ENCODE data around the gene JARID2. TPM values are rescaled to one million over a fixed set of nuclear protein-coding genes. Genes with fewer than 3 reads are reported as not detected.

JARID2 gene
- polyA plus RNA-seq, 1 donor (not counting 4 experiments of a cell fraction or from before 2014, with no cell fraction given), result 11.0 TPM

DNA sequence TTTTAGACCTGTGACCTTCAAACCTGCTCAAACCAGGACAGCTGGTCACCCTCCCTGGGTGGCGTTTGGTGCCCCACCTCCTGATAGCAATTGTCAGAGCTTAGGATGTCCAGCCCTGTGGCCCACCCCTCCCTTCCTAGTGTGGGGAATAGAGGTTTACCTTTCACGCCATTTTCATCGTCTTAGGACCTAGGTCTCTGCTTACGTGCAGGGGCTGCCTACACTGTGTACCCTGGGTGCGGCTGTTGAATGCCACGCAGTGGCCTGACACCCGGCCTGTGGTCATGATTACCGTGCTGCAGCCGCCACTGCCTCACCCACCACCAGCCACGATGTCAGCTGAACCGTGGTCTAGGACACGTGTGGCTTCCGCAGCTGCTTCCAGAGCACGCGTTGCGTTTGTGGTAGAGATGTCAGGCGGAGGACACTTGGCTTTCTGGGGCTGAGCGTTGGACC, 259.6 kb downstream of the JARID2 start:
- H3K9ac ChIP-seq (ENCODE audit: control insufficient read depth, extremely low read depth, insufficient read depth, low read length), result no peak overlapping the region
- H3K4me3 ChIP-seq (ENCODE audit: control insufficient read depth in 2 of 3, extremely low read depth in 1 of 3, insufficient read depth in 2 of 3, low read depth in 1 of 3, low read length in 3 of 3), result no peak overlapping the region
- no peak overlapping the region for H2AFZ ChIP-seq (ENCODE audit: control insufficient read depth, low read length)
- H3K27me3 ChIP-seq (ENCODE audit: control insufficient read depth, extremely low read depth, insufficient read depth, low read length), result no peaks in the 10 kb centered on the region
- H3K4me1 ChIP-seq (ENCODE audit: control insufficient read depth, extremely low read depth, insufficient read depth, low read length), result peaks cover 13% of the 10 kb centered on the region
- peaks cover 14% of the 10 kb centered on the region for H4K20me1 ChIP-seq (ENCODE audit: control insufficient read depth, extremely low read depth, insufficient read depth, low read length)
- H3K9me3 ChIP-seq (ENCODE audit: control insufficient read depth, low read depth, low read length), result no peaks in the 10 kb centered on the region
- dilution Hi-C loops (cut with MboI; ENCODE audit: extremely low pct_ligation_motif_present, low sequenced_read_pairs), result no loop called here
- DNase-seq (ENCODE audit: low read depth, low spot score) (no peak), FAIRE-seq (no peak)
- no peaks in the 10 kb centered on the region for H3K9me1 ChIP-seq (ENCODE audit: control insufficient read depth, extremely low read depth, insufficient read depth, low read length)
- H3K79me2 ChIP-seq (ENCODE audit: control insufficient read depth, insufficient read depth, low read length), result peaks cover 5% of the 10 kb centered on the region
- no peak overlapping the region for H3K4me2 ChIP-seq (ENCODE audit: control insufficient read depth, extremely low read depth, insufficient read depth, low read depth, low read length)
- TF ChIP-seq EZH2 (IDR thresholded peaks at IDR 0.05; ENCODE audit: low read length), result no peak
- TF ChIP-seq, protein P1, sequence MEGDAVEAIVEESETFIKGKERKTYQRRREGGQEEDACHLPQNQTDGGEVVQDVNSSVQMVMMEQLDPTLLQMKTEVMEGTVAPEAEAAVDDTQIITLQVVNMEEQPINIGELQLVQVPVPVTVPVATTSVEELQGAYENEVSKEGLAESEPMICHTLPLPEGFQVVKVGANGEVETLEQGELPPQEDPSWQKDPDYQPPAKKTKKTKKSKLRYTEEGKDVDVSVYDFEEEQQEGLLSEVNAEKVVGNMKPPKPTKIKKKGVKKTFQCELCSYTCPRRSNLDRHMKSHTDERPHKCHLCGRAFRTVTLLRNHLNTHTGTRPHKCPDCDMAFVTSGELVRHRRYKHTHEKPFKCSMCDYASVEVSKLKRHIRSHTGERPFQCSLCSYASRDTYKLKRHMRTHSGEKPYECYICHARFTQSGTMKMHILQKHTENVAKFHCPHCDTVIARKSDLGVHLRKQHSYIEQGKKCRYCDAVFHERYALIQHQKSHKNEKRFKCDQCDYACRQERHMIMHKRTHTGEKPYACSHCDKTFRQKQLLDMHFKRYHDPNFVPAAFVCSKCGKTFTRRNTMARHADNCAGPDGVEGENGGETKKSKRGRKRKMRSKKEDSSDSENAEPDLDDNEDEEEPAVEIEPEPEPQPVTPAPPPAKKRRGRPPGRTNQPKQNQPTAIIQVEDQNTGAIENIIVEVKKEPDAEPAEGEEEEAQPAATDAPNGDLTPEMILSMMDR (optimal IDR thresholded peaks at IDR 0.05 in 1 of 3, IDR thresholded peaks at IDR 0.05 in 1 of 3, conservative IDR thresholded peaks at IDR 0.05 in 1 of 3; ENCODE audit: extremely low read depth in 1 of 3, insufficient read depth in 2 of 3, low read length in 3 of 3), result no peak
- peaks cover 19 to 49% of the 10 kb centered on the region in 2 experiments for H3K36me3 ChIP-seq (ENCODE audit: control insufficient read depth in 2 of 2, extremely low read depth in 1 of 2, insufficient read depth in 2 of 2, low read length in 2 of 2)
- no peak overlapping the region for H3K27ac ChIP-seq (ENCODE audit: control insufficient read depth, insufficient read depth, low read length)

DNA sequence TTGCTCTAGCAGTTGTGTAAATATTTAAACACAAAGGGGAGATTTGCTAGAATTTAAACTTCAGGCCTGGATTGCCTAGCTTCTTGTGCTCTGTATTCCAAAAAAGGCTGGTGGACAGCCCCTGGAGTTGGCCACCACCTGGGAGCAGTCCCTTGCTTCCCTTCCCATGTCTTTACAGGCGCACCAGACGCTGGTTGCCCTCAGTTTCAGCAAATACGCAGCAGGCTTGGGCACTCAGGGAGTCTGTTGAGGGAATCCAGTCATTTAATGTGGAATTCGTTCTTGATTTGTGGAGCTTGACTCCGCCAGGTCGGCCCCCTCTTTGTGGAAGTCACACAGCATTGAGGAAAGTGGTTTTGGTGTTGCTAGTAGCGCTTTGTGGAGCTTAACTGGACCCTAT, 260.2 kb downstream of the JARID2 start:
- no peak for TF ChIP-seq EZH2 (IDR thresholded peaks at IDR 0.05; ENCODE audit: low read length)
- TF ChIP-seq, protein P1 (optimal IDR thresholded peaks at IDR 0.05 in 1 of 3, IDR thresholded peaks at IDR 0.05 in 1 of 3, conservative IDR thresholded peaks at IDR 0.05 in 1 of 3; ENCODE audit: extremely low read depth in 1 of 3, insufficient read depth in 2 of 3, low read length in 3 of 3), result no peak
- Histone ChIP-seq H3K9me3 (ENCODE audit: control insufficient read depth, low read depth, low read length) (no peaks in the 10 kb centered on the region), H4K20me1 (ENCODE audit: control insufficient read depth, extremely low read depth, insufficient read depth, low read length) (peaks cover 14% of the 10 kb centered on the region), H3K27ac (ENCODE audit: control insufficient read depth, insufficient read depth, low read length) (no peak overlapping the region), H3K79me2 (ENCODE audit: control insufficient read depth, insufficient read depth, low read length) (peaks cover 4% of the 10 kb centered on the region), H3K9ac (ENCODE audit: control insufficient read depth, extremely low read depth, insufficient read depth, low read length) (no peak overlapping the region), H3K36me3 (ENCODE audit: control insufficient read depth in 2 of 2, extremely low read depth in 1 of 2, insufficient read depth in 2 of 2, low read length in 2 of 2) (peaks cover 19 to 45% of the 10 kb centered on the region in 2 experiments), H2AFZ (ENCODE audit: control insufficient read depth, low read length) (no peak overlapping the region), H3K27me3 (ENCODE audit: control insufficient read depth, extremely low read depth, insufficient read depth, low read length) (no peaks in the 10 kb centered on the region), H3K4me3 (ENCODE audit: control insufficient read depth in 2 of 3, extremely low read depth in 1 of 3, insufficient read depth in 2 of 3, low read depth in 1 of 3, low read length in 3 of 3) (no peak overlapping the region), H3K4me1 (ENCODE audit: control insufficient read depth, extremely low read depth, insufficient read depth, low read length) (peaks cover 13% of the 10 kb centered on the region), H3K9me1 (ENCODE audit: control insufficient read depth, extremely low read depth, insufficient read depth, low read length) (no peaks in the 10 kb centered on the region), H3K4me2 (ENCODE audit: control insufficient read depth, extremely low read depth, insufficient read depth, low read depth, low read length) (no peak overlapping the region)
- no peak for FAIRE-seq
- dilution Hi-C loops (cut with MboI; ENCODE audit: extremely low pct_ligation_motif_present, low sequenced_read_pairs), result no loop called here
- no peak for DNase-seq (ENCODE audit: low read depth, low spot score)

Measured in keratinocyte (primary cell).